A549 (cell line): ENCODE measurements around the gene EED. TPM values are rescaled to one million over a fixed set of nuclear protein-coding genes. Genes with fewer than 3 reads are reported as not detected.

Experiments
- ATAC-seq, 2 experiments: fragments of 200-7000 bp in 1 of 2; fragments of >200 bp in 1 of 2; cut with Nextera tagmentation in 1 of 2; cut with Tn5 transposase in 1 of 2; 3 replicates each; pipeline versions ENCODE4 v1.8.0 to v1.9.1; 2018 to 2020; ENCODE audit warnings: mild to moderate bottlenecking in 1 of 2, moderate library complexity in 1 of 2
- CTCF ChIA-PET: fragments of 300-600 bp; sonication (Branson Sonifier 250); formaldehyde crosslinking; extraction: SDS; loops from one replicate; lab custom pipeline; 2021; ENCODE audit warnings: antibody characterized with exemption, inconsistent platforms; lab: Yijun Ruan, JAX
- POLR2A ChIA-PET: fragments of 350-600 bp; formaldehyde crosslinking; extraction: SDS; loops from one replicate; lab custom pipeline; 2021; ENCODE audit warnings: antibody characterized with exemption, inconsistent platforms; lab: Yijun Ruan, JAX
- DNase-seq, 2 experiments: peaks; one replicate each; pipeline versions ENCODE4 v3.0.0 to v3.0.0-alpha.2; 2011 to 2016; ENCODE audit warnings: low read depth in 1 of 2, low spot score in 1 of 2
- FAIRE-seq: peaks from 2 replicates; lab custom pipeline; 2011; peaks lifted over from hg19 to GRCh38; lab: Jason Lieb, UNC
- H3K27ac ChIP-seq, 2 experiments: fragments of >200 bp; sonication (Bioruptor Twin); formaldehyde crosslinking; 3 replicates each; pipeline ENCODE4 v1.5.1; 2016 to 2017
- H3K4me1 ChIP-seq: fragments of >200 bp; sonication (Bioruptor Twin); formaldehyde crosslinking; 3 replicates; pipeline ENCODE4 v1.6.1; 2016
- H3K4me2 ChIP-seq: fragments of >200 bp; sonication (Bioruptor Twin); formaldehyde crosslinking; 3 replicates; pipeline ENCODE4 v1.6.1; 2016
- H3K4me3 ChIP-seq: fragments of >200 bp; sonication (Bioruptor Twin); formaldehyde crosslinking; 3 replicates; pipeline ENCODE4 v1.5.1; 2016
- H3K9me3 ChIP-seq: fragments of >200 bp; sonication (Bioruptor Twin); formaldehyde crosslinking; 3 replicates; pipeline ENCODE4 v1.6.1; 2016
- CBX2 ChIP-seq: fragments of 200-600 bp; sonication (generic); IDR thresholded peaks from 2 replicates; pipeline ENCODE4 v1.6.1; 2016; ENCODE audit warnings: low read depth, mild to moderate bottlenecking, borderline replicate concordance
- CEBPB ChIP-seq, 2 experiments: fragments of >200 bp in 1 of 2; sonication (Bioruptor Twin) in 1 of 2; formaldehyde crosslinking in 1 of 2; IDR thresholded peaks; 2 replicates each; pipeline ENCODE4 v1.6.1; 2012 to 2016
- CHD4 ChIP-seq: fragments of 200-600 bp; sonication (generic); IDR thresholded peaks from 2 replicates; pipeline ENCODE4 v1.6.1; 2016; ENCODE audit warnings: antibody characterized with exemption, mild to moderate bottlenecking, borderline replicate concordance
- CTCF ChIP-seq: fragments of >200 bp; sonication (Bioruptor Twin); formaldehyde crosslinking; IDR thresholded peaks from 3 replicates; pipeline ENCODE4 v1.5.1; 2016
- EHF ChIP-seq: fragments of 250-450 bp; sonication (Bioruptor Pico); IDR thresholded peaks from 2 replicates; pipeline ENCODE4 v1.5.0; 2020; ENCODE audit warnings: mild to moderate bottlenecking
- EHMT2 ChIP-seq: fragments of 200-600 bp; sonication (generic); IDR thresholded peaks from 2 replicates; pipeline ENCODE4 v1.6.1; 2016; ENCODE audit warnings: antibody characterized with exemption, low read depth, mild to moderate bottlenecking, moderate library complexity
- ESRRA ChIP-seq: fragments of 150-350 bp; IDR thresholded peaks from 2 replicates; pipeline ENCODE4 v1.6.1; 2014; ENCODE audit warnings: mild to moderate bottlenecking, low read length, borderline replicate concordance
- HES2 ChIP-seq: fragments of >200 bp; sonication (Bioruptor Twin); formaldehyde crosslinking; IDR thresholded peaks from 2 replicates; pipeline ENCODE4 v1.6.1; 2016
- HEYL ChIP-seq: fragments of 250-450 bp; sonication (Bioruptor Pico); IDR thresholded peaks from 2 replicates; pipeline ENCODE4 v1.8.0; 2021; ENCODE audit warnings: mild to moderate bottlenecking, moderate library complexity
- HMGXB4 ChIP-seq: fragments of 250-450 bp; sonication (Bioruptor Pico); IDR thresholded peaks from 2 replicates; pipeline ENCODE4 v1.5.0; 2021; ENCODE audit warnings: mild to moderate bottlenecking, moderate library complexity, borderline replicate concordance
- HOXB13 ChIP-seq: fragments of 250-450 bp; sonication (Bioruptor Pico); IDR thresholded peaks from 2 replicates; pipeline ENCODE4 v1.5.0; 2020; ENCODE audit warnings: low read depth, mild to moderate bottlenecking, moderate library complexity
- JUNB ChIP-seq: fragments of >200 bp; sonication (Bioruptor Twin); formaldehyde crosslinking; IDR thresholded peaks from 2 replicates; pipeline ENCODE4 v1.6.1; 2016
- KDM5A ChIP-seq: fragments of 200-600 bp; sonication (generic); IDR thresholded peaks from 2 replicates; pipeline ENCODE4 v1.6.1; 2016; ENCODE audit warnings: antibody characterized with exemption, mild to moderate bottlenecking
- MAZ ChIP-seq: fragments of 150-350 bp; IDR thresholded peaks from 2 replicates; pipeline ENCODE4 v1.6.1; 2014; ENCODE audit warnings: antibody characterized with exemption, low read depth, low read length, borderline replicate concordance
- MYC ChIP-seq: IDR thresholded peaks from 2 replicates; pipeline ENCODE4 v1.6.1; 2012; ENCODE audit warnings: mild to moderate bottlenecking, inconsistent platforms, low read length, improper control_type of control experiment, borderline replicate concordance
- NR3C1 ChIP-seq: fragments of >200 bp; sonication (Bioruptor Twin); formaldehyde crosslinking; IDR thresholded peaks from 3 replicates; pipeline ENCODE4 v1.6.1; 2017
- POLR2AphosphoS2 ChIP-seq: conservative IDR thresholded peaks from 2 replicates; pipeline ENCODE4 v1.6.1; 2012; ENCODE audit warnings: low read length, improper control_type of control experiment, inconsistent platforms
- REST ChIP-seq: fragments of 200-600 bp; sonication (generic); IDR thresholded peaks from 2 replicates; pipeline ENCODE4 v1.6.1; 2016; ENCODE audit warnings: antibody characterized with exemption, mild to moderate bottlenecking, moderate library complexity
- SREBF2 ChIP-seq: fragments of 450-650 bp; IDR thresholded peaks from 2 replicates; pipeline ENCODE4 v1.6.1; 2014; ENCODE audit warnings: mild to moderate bottlenecking, moderate library complexity
- ZSCAN20 ChIP-seq: fragments of 250-450 bp; sonication (Bioruptor Pico); IDR thresholded peaks from 2 replicates; pipeline ENCODE4 v1.8.0; 2022; ENCODE audit warnings: mild to moderate bottlenecking, moderate library complexity
- WGBS: methylation state at CpG from one replicate; pipeline ENCODE4 v1.1.6; 2017; ENCODE audit errors: missing lambda C conversion rate; 5-methylcytosine and 5-hydroxymethylcytosine counted together
- polyA plus RNA-seq, 4 experiments: library from polyadenylated mRNA; depleted of rRNA in 3 of 4; stranded (reverse); fragments of >200 nt; fragmentation: RNase III in 1 of 4; extraction: RNeasy Plus Mini Kit Qiagen cat#74134 plus additional on column Dnase treatment in 1 of 4; gene quantifications; 2 replicates in 3 of 4; 3 replicates in 1 of 4; pipeline ENCODE4 v1.2.3, GENCODE V29; 2011 to 2017

The EED gene
- polyA plus RNA-seq, 2 of the 4 experiments (the other 2 are of a cell fraction), result 33.0 to 43.6 TPM

- CTCF ChIA-PET, result no interaction called here
- FAIRE-seq (no peak), DNase-seq (no peak)
- Histone ChIP-seq H3K4me2 (no peak overlapping the region), H3K9me3 (no peaks in the 10 kb centered on the region), H3K4me3 (no peak overlapping the region)
- TF ChIP-seq HES2 (no peak), EHMT2 (no peak), CEBPB (IDR thresholded peaks at IDR 0.05) (no peak), SREBF2 (no peak), POLR2AphosphoS2 (no peak), KDM5A (no peak), CHD4 (no peak), CTCF (no peak), HOXB13 (CRISPR knock-in tag) (no peak), JUNB (no peak), EHF (CRISPR knock-in tag) (no peak), MYC (no peak)
- TF ChIP-seq, all 56 proteins: peak for 0
- POLR2A ChIA-PET, result no interaction called here
- H3K27ac ChIP-seq, result no peak overlapping the region
- no peak for ATAC-seq
- 85% methylated on average over 2 of the region's 2 CpGs for WGBS
- no peaks in the 10 kb centered on the region for H3K4me1 ChIP-seq
Measured at GRCh38 chr11:86234831-86235461, 9.6 kb upstream of the EED start.

GRCh38 chr11:86237267-86237804 is 7.2 kb upstream of the EED start:
- CTCF ChIA-PET, result interaction anchor here (1.6 to 1.9 kb wide), 4 partner anchors 15 to 383 kb away, joined by 3 to 5 read pairs (median 4); partner anchors contain the start of gene CCDC83
- FAIRE-seq, result no peak
- TF ChIP-seq CBX2, result no peak
- TF ChIP-seq REST, result no peak
- TF ChIP-seq POLR2AphosphoS2, result no peak
- TF ChIP-seq HEYL (CRISPR knock-in tag), result no peak
- no peak for TF ChIP-seq MAZ
- no peak for TF ChIP-seq ZSCAN20 (CRISPR knock-in tag)
- no peak for TF ChIP-seq HMGXB4 (CRISPR knock-in tag)
- no peak for TF ChIP-seq EHMT2
- TF ChIP-seq NR3C1, result no peak
- TF ChIP-seq JUNB, result no peak
- no peak for TF ChIP-seq ESRRA
- POLR2A ChIA-PET, result no interaction called here
- Histone ChIP-seq H3K4me2 (no peak overlapping the region), H3K27ac (no peak overlapping the region), H3K4me1 (no peaks in the 10 kb centered on the region), H3K4me3 (no peak overlapping the region), H3K9me3 (no peaks in the 10 kb centered on the region)
- no peak for DNase-seq
- ATAC-seq, result no peak
- 78% methylated on average over 9 of the region's 9 CpGs for whole genome bisulfite sequencing
